Fibroblast of upper back skin (primary cell): ENCODE results near the gene SCARB2.

Source experiments
- DNase-seq: peaks from one replicate; pipeline ENCODE4 v3.0.0-alpha.2; 2013

SCARB2 gene

DNA sequence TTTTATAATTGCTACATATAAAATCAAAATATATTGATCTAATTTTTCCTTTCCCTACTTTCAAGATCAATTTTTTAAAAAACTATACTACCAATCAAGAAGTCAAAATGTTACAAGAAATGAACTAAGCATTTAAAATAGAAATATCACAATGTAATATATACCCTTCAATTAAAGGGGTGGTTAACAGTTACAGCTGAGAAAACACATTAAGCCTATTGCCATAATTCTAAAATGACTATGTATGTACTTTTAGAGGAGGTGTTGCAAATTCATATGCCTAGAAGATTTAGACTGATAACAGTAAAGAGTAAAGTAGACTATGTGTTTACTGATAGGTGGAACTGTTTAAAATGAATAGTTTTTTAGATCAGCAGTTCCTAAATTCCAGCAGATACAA is 69.1 kb downstream of the SCARB2 start:
- no peak for DNase-seq

- DNase-seq, result no peak
These were observed 72.4 kb downstream of the SCARB2 start for GRCh38 chr4:76141241-76141640.

GRCh38 chr4:76127754-76128153 is 85.9 kb downstream of the SCARB2 start:
- no peak for DNase-seq

DNA sequence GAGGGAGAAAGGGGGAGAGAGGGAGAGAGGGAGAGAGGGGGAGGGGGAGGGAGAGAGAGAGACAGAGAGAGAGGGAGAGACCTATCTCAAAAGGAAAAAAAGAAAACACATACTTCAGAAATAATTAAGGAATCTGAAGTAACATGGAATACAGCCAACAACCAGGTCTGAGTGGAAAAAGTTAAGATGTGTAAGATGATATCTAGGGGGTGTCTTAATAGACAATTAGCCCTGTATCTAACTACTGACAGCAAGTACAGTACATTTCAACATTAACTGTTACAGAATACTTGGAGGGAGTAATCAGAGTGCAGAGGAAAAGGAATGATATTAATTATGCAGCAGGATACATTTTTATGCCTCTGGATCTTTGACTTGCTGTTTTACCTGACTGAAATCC is 87.8 kb downstream of the SCARB2 start:
- DNase-seq, result no peak

GRCh38 chr4:76120199-76120598 is 93.4 kb downstream of the SCARB2 start:
- DNase-seq, result no peak

DNA sequence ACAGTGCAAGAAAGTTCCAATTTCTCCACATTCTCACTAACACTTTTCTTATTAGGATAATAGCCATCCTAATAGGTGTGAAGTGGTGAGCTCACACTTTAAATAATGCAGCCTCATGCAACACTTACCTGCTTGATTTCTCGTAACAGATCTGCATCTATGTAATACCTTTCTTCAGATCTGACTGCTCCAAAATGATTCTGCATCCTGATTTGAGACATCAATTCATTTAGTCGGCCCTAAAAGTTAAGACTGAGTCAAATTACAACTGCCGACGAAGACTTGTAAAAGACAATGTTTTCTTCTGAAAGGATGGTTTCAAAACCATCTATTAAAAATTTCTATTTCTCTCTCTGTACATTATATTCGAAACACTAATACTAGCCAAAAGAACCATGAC is 96.1 kb downstream of the SCARB2 start:
- no peak for DNase-seq

GRCh38 chr4:76116821-76117220 is 96.8 kb downstream of the SCARB2 start:
- DNase-seq, result no peak
